Breast epithelium (tissue), 3 donors: ENCODE results near the gene DCAF8.

Experiments used
- CTCF ChIP-seq, 3 donors: fragments of 450-650 bp; IDR thresholded peaks; one replicate each; pipeline ENCODE4 v1.5.1; 2016 to 2017; ENCODE audit warnings: antibody characterized with exemption in 3 of 3, mild to moderate bottlenecking in 3 of 3, moderate library complexity in 3 of 3
- POLR2A ChIP-seq: fragments of 450-650 bp; IDR thresholded peaks from one replicate; pipeline ENCODE4 v1.6.1; 2016; ENCODE audit warnings: antibody characterized with exemption, mild to moderate bottlenecking, moderate library complexity

DNA sequence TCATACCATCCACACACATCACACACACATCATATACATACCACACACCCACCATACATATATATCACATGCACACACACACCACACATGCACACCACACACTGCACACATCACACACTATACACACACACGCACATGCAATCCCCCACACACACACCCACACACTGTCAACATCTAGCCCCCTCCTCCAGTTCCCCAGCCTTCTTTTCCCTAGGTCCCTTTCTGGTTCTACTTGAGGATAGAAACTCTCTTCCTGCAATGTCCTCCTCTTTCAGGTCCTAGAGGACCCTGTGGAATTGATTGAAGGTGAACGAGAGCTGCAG, 67.7 kb downstream of the DCAF8 start:
- TF ChIP-seq POLR2A (no peak), CTCF (IDR thresholded peaks at IDR 0.05) (no peak)
